Uterus (tissue), 4 donors: ENCODE measurements around the gene CACNA2D1. TPM values are rescaled to one million over a fixed set of nuclear protein-coding genes. Genes with fewer than 3 reads are reported as not detected.

Experiments
- DNase-seq, 2 donors: peaks; one replicate each; pipeline ENCODE4 v3.0.0-alpha.2; 2019 to 2020
- H3K27ac ChIP-seq, 2 donors: fragments of 200-600 bp; sonication (generic); 1 replicate in 1 of 2; 2 replicates in 1 of 2; pipeline ENCODE4 v1.5.1; 2016 to 2018
- H3K27me3 ChIP-seq, 2 donors: fragments of 200-600 bp; sonication (generic); one replicate each; pipeline ENCODE4 v1.5.1; 2018 to 2019; ENCODE audit warnings: control low read depth in 1 of 2
- H3K36me3 ChIP-seq, 2 donors: fragments of 200-600 bp; sonication (generic); one replicate each; pipeline ENCODE4 v1.5.1; 2019; ENCODE audit warnings: control low read depth in 1 of 2
- H3K4me1 ChIP-seq, 2 donors: fragments of 200-600 bp; sonication (generic); one replicate each; pipeline ENCODE4 v1.5.1; 2018 to 2019; ENCODE audit warnings: control low read depth in 1 of 2
- H3K4me3 ChIP-seq, 2 donors: fragments of 200-600 bp; sonication (generic); 1 replicate in 1 of 2; 2 replicates in 1 of 2; pipeline ENCODE4 v1.5.1; 2018 to 2019; ENCODE audit warnings: mild to moderate bottlenecking in 1 of 2
- H3K9me3 ChIP-seq, 2 donors: fragments of 200-600 bp; sonication (generic); one replicate each; pipeline ENCODE4 v1.5.1; 2019; ENCODE audit warnings: control low read depth in 1 of 2
- POLR2A ChIP-seq, 2 donors: fragments of 450-650 bp; IDR thresholded peaks; one replicate each; pipeline ENCODE4 v1.6.1; 2016; ENCODE audit warnings: antibody characterized with exemption in 2 of 2, mild to moderate bottlenecking in 1 of 2, moderate library complexity in 1 of 2
- intact Hi-C: fragments of 100-400 bp; cut with DNase I; formaldehyde crosslinking; loops from one replicate; pipeline ENCODE4 v1.15.1; 2023; ENCODE audit warnings: low total_unique reads
- total RNA-seq, 4 donors: library from RNA; depleted of rRNA in 3 of 4; stranded (reverse); fragments of >200 nt in 3 of 4; gene quantifications; one replicate each; pipeline versions ENCODE4 v1.1.0 to v1.2.4, GENCODE V29; 2014 to 2023
- TF ChIP-seq, protein P1 (sequence below), 4 experiments: fragments of 200-600 bp in 2 of 4; fragments of 450-650 bp in 2 of 4; sonication (generic) in 2 of 4; IDR thresholded peaks; one replicate each; pipeline ENCODE4 v1.5.1; 2016 to 2019; ENCODE audit warnings: antibody characterized with exemption in 4 of 4, mild to moderate bottlenecking in 2 of 4, moderate library complexity in 1 of 4
- donor health status: DM: yes; HTN: yes; CAD: no.

CACNA2D1 gene
- total RNA-seq, 4 donors from 2014 or later = 30.1 to 54.1 (median 43.6) TPM

DNA sequence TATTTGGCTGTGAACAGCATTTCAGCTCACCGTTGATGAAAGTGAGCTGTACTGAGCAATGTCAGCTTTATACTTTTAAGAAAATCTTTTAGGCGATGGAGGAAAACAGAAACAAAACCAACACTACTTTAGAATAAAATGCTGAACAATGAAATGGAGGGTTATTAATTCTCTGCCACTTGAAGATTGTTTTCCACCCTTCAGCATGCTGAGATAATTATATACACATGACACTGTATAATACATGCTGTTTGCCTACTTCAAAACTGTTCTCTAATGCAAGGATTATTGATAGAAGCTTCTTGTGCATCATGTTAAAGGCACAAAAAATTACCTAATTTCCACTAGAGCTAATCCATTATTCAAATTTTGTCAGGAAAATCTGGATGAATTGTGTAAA lies 66.8 kb downstream of the CACNA2D1 start:
- H3K4me3 ChIP-seq = no peak overlapping the region
- H3K27me3 ChIP-seq = no peaks in the 10 kb centered on the region
- intact Hi-C loops = no loop called here
- TF ChIP-seq, protein P1, sequence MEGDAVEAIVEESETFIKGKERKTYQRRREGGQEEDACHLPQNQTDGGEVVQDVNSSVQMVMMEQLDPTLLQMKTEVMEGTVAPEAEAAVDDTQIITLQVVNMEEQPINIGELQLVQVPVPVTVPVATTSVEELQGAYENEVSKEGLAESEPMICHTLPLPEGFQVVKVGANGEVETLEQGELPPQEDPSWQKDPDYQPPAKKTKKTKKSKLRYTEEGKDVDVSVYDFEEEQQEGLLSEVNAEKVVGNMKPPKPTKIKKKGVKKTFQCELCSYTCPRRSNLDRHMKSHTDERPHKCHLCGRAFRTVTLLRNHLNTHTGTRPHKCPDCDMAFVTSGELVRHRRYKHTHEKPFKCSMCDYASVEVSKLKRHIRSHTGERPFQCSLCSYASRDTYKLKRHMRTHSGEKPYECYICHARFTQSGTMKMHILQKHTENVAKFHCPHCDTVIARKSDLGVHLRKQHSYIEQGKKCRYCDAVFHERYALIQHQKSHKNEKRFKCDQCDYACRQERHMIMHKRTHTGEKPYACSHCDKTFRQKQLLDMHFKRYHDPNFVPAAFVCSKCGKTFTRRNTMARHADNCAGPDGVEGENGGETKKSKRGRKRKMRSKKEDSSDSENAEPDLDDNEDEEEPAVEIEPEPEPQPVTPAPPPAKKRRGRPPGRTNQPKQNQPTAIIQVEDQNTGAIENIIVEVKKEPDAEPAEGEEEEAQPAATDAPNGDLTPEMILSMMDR (IDR thresholded peaks at IDR 0.05) = no peak
- TF ChIP-seq POLR2A (IDR thresholded peaks at IDR 0.05) = no peak
- no peaks in the 10 kb centered on the region for H3K36me3 ChIP-seq
- H3K27ac ChIP-seq = no peak overlapping the region
- no peaks in the 10 kb centered on the region for H3K4me1 ChIP-seq
- no peaks in the 10 kb centered on the region for H3K9me3 ChIP-seq
- DNase-seq = no peak

DNA sequence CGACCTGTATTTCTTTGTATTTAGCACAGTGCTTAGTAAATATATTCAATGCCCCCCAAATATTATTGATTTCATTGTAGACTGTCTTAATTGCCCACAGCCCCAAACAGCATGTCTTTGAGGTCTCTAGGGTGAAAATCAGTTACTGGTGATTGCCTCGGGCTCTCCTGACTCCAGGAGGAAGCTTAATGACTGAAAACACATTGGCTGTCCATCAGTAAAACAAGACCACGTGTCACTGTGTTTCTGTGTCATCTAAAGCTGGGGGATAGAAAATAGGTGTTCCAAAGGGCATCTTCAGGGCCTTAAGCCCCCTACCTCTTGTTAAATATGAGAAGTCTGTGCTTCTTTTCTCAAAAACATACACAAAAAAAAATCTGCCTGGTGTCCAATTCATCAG lies 67.9 kb downstream of the CACNA2D1 start:
- intact Hi-C loops = no loop called here
- no peak for DNase-seq

DNA sequence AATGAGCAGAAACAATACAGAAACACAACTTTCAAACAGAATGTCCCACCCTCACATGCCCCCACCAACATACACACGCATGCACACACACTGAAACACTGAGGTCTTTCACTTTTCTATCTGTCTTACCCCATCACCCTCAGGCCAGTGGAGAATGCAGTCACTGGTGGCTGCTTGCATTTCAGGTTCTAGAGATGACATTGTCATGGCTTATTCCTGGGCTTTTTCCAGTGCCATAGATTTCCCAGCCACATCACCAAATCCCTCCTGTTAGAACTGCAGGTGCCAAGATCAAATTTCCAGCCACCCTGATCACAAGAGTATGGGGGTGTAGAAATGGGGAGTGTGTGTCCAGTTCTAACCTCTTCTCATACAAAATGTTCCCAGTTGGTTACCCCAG lies 68.4 kb downstream of the CACNA2D1 start:
- TF ChIP-seq, protein P1 (IDR thresholded peaks at IDR 0.05) = no peak
- no peak for TF ChIP-seq POLR2A (IDR thresholded peaks at IDR 0.05)
- Histone ChIP-seq H3K4me3 (no peak overlapping the region), H3K27ac (no peak overlapping the region), H3K9me3 (no peaks in the 10 kb centered on the region), H3K27me3 (no peaks in the 10 kb centered on the region), H3K36me3 (no peaks in the 10 kb centered on the region), H3K4me1 (no peaks in the 10 kb centered on the region)
- intact Hi-C loops = no loop called here
- no peak for DNase-seq

More for the DNA sequence above, 67.9 kb downstream of the CACNA2D1 start:
- Histone ChIP-seq H3K27me3 (no peaks in the 10 kb centered on the region), H3K36me3 (no peaks in the 10 kb centered on the region), H3K4me3 (no peak overlapping the region), H3K9me3 (no peaks in the 10 kb centered on the region), H3K4me1 (no peaks in the 10 kb centered on the region), H3K27ac (no peak overlapping the region)
- TF ChIP-seq, protein P1 (IDR thresholded peaks at IDR 0.05) = no peak
- TF ChIP-seq POLR2A (IDR thresholded peaks at IDR 0.05) = no peak

DNA sequence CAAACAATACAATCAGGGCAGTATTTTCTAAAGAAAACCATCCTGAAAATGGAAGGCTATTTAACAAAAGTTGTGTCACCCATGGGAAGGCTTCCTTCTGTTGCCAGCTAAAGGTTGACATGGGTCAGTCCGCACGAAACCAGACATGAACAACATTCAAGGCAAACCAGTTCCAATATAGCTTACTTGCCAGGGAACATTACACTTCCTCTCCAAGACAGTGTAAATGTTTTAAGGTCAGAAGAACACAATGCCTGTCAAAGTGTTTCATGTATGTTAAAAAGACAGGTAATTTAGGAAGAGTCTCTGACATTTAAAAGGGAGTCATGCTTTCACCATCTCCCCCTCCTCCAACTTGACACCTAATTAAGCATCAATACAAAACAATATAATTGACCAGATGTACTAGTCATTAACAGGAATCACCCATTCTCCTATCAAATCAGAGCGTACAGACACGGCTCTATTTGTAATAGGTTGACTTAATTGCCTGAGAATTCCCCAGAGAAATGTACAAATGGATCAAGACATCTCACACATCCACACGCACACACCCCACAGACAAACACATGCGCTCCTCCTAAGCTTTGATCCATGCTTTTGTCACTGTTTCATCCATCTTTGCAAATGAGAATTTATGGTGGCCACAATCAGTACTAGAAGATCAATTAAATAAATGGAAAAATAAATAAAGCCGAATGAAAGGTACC lies 69.5 kb downstream of the CACNA2D1 start:
- TF ChIP-seq, protein P1 (IDR thresholded peaks at IDR 0.05) = no peak
- TF ChIP-seq POLR2A (IDR thresholded peaks at IDR 0.05) = no peak
- no peaks in the 10 kb centered on the region for H3K36me3 ChIP-seq
- intact Hi-C loops = no loop called here
- H3K27ac ChIP-seq = no peak overlapping the region
- no peaks in the 10 kb centered on the region for H3K9me3 ChIP-seq
- H3K4me3 ChIP-seq = no peak overlapping the region
- no peaks in the 10 kb centered on the region for H3K27me3 ChIP-seq
- H3K4me1 ChIP-seq = no peaks in the 10 kb centered on the region
- DNase-seq = no peak

DNA sequence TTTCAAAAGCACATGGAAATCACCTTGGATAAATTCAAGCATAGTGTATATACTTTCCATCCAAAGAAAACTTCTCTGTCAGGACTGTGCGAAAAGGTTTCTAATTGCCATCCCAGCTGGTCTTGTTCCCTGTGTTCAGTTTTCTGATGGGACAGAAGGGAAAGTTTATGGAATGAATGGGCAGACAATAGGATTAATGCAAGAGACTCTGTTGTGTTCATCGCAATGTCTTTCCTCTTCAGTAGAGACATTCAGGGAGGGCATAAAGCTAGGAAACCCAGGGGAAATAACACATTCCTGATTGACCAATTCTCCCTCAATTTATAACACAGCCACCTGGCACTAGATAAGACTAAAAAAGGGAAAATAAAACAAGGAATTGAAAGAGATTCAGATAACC lies 78.9 kb downstream of the CACNA2D1 start:
- no peak overlapping the region for H3K4me3 ChIP-seq
- TF ChIP-seq, protein P1 (IDR thresholded peaks at IDR 0.05) = no peak
- H3K27me3 ChIP-seq = no peaks in the 10 kb centered on the region
- no peaks in the 10 kb centered on the region for H3K4me1 ChIP-seq
- H3K36me3 ChIP-seq = no peaks in the 10 kb centered on the region
- no peak for DNase-seq
- H3K27ac ChIP-seq = no peak overlapping the region
- intact Hi-C loops = no loop called here
- H3K9me3 ChIP-seq = no peaks in the 10 kb centered on the region
